ENCODE results near the gene TAMALIN.

The TAMALIN gene

GRCh38 chr12:52042706-52043385 is 36.1 kb downstream of the TAMALIN start:
- DNase-seq (ENCODE audit: low read depth) = no peak
- H3K9me3 ChIP-seq (ENCODE audit: control insufficient read depth, low read length) = no peaks in the 10 kb centered on the region
- H3K9ac ChIP-seq (ENCODE audit: low read length) = no peak overlapping the region
- H3K36me3 ChIP-seq (ENCODE audit: control insufficient read depth, insufficient read depth, low read length, severe bottlenecking) = no peaks in the 10 kb centered on the region
- peaks cover 30% of the 10 kb centered on the region for H3K4me1 ChIP-seq (ENCODE audit: control insufficient read depth, insufficient read depth, low read length)
- H3K4me3 ChIP-seq (ENCODE audit: low read length) = no peak overlapping the region
- no peaks in the 10 kb centered on the region for H3K27me3 ChIP-seq (replicated peaks; ENCODE audit: control insufficient read depth, insufficient read depth, low read length)

- Histone ChIP-seq H3K27me3 (replicated peaks; ENCODE audit: control insufficient read depth, insufficient read depth, low read length) (no peaks in the 10 kb centered on the region), H3K4me3 (ENCODE audit: low read length) (no peak overlapping the region), H3K9ac (ENCODE audit: low read length) (peak overlapping the region; percentile 58), H3K4me1 (ENCODE audit: control insufficient read depth, insufficient read depth, low read length) (peaks cover 30% of the 10 kb centered on the region), H3K9me3 (ENCODE audit: control insufficient read depth, low read length) (no peaks in the 10 kb centered on the region), H3K36me3 (ENCODE audit: control insufficient read depth, insufficient read depth, low read length, severe bottlenecking) (no peaks in the 10 kb centered on the region)
- DNase-seq (ENCODE audit: low read depth) = no peak
Observed at GRCh38 chr12:52043386-52044212, 36.9 kb downstream of the TAMALIN start.

- Histone ChIP-seq H3K9ac (ENCODE audit: low read length) (peak overlapping the region; percentile 58), H3K27me3 (replicated peaks; ENCODE audit: control insufficient read depth, insufficient read depth, low read length) (no peaks in the 10 kb centered on the region), H3K4me3 (ENCODE audit: low read length) (no peak overlapping the region), H3K9me3 (ENCODE audit: control insufficient read depth, low read length) (no peaks in the 10 kb centered on the region), H3K36me3 (ENCODE audit: control insufficient read depth, insufficient read depth, low read length, severe bottlenecking) (no peaks in the 10 kb centered on the region), H3K4me1 (ENCODE audit: control insufficient read depth, insufficient read depth, low read length) (peaks cover 30% of the 10 kb centered on the region)
- DNase-seq (ENCODE audit: low read depth) = peak; percentile 80
Observed at GRCh38 chr12:52044292-52044983, 37.7 kb downstream of the TAMALIN start.

- no peak for DNase-seq (ENCODE audit: low read depth)
- Histone ChIP-seq H3K36me3 (ENCODE audit: control insufficient read depth, insufficient read depth, low read length, severe bottlenecking) (no peaks in the 10 kb centered on the region), H3K4me3 (ENCODE audit: low read length) (no peak overlapping the region), H3K9me3 (ENCODE audit: control insufficient read depth, low read length) (no peaks in the 10 kb centered on the region), H3K27me3 (replicated peaks; ENCODE audit: control insufficient read depth, insufficient read depth, low read length) (no peaks in the 10 kb centered on the region), H3K4me1 (ENCODE audit: control insufficient read depth, insufficient read depth, low read length) (peaks cover 37% of the 10 kb centered on the region), H3K9ac (ENCODE audit: low read length) (peak overlapping the region; percentile 48)
Observed at GRCh38 chr12:52045794-52046199, 39.1 kb downstream of the TAMALIN start.

- Histone ChIP-seq H3K9me3 (ENCODE audit: control insufficient read depth, low read length) (no peaks in the 10 kb centered on the region), H3K4me1 (ENCODE audit: control insufficient read depth, insufficient read depth, low read length) (peaks cover 42% of the 10 kb centered on the region), H3K9ac (ENCODE audit: low read length) (no peak overlapping the region), H3K4me3 (ENCODE audit: low read length) (no peak overlapping the region), H3K36me3 (ENCODE audit: control insufficient read depth, insufficient read depth, low read length, severe bottlenecking) (no peaks in the 10 kb centered on the region), H3K27me3 (replicated peaks; ENCODE audit: control insufficient read depth, insufficient read depth, low read length) (no peaks in the 10 kb centered on the region)
- DNase-seq (ENCODE audit: low read depth) = no peak
Observed at GRCh38 chr12:52046859-52047258, 40.1 kb downstream of the TAMALIN start.

- no peak for DNase-seq (ENCODE audit: low read depth)
- H3K9ac ChIP-seq (ENCODE audit: low read length) = no peak overlapping the region
- H3K4me1 ChIP-seq (ENCODE audit: control insufficient read depth, insufficient read depth, low read length) = peaks cover 37% of the 10 kb centered on the region
- no peaks in the 10 kb centered on the region for H3K36me3 ChIP-seq (ENCODE audit: control insufficient read depth, insufficient read depth, low read length, severe bottlenecking)
- no peaks in the 10 kb centered on the region for H3K9me3 ChIP-seq (ENCODE audit: control insufficient read depth, low read length)
- H3K4me3 ChIP-seq (ENCODE audit: low read length) = no peak overlapping the region
- no peaks in the 10 kb centered on the region for H3K27me3 ChIP-seq (replicated peaks; ENCODE audit: control insufficient read depth, insufficient read depth, low read length)
Observed at GRCh38 chr12:52049286-52049685, 42.5 kb downstream of the TAMALIN start.

GRCh38 chr12:52049688-52050087 is 42.9 kb downstream of the TAMALIN start:
- Histone ChIP-seq H3K9me3 (ENCODE audit: control insufficient read depth, low read length) (no peaks in the 10 kb centered on the region), H3K27me3 (replicated peaks; ENCODE audit: control insufficient read depth, insufficient read depth, low read length) (no peaks in the 10 kb centered on the region), H3K4me1 (ENCODE audit: control insufficient read depth, insufficient read depth, low read length) (peaks cover 33% of the 10 kb centered on the region), H3K9ac (ENCODE audit: low read length) (no peak overlapping the region), H3K4me3 (ENCODE audit: low read length) (no peak overlapping the region), H3K36me3 (ENCODE audit: control insufficient read depth, insufficient read depth, low read length, severe bottlenecking) (no peaks in the 10 kb centered on the region)
- DNase-seq (ENCODE audit: low read depth) = no peak

- peak overlapping the region; percentile 85 for H3K9ac ChIP-seq (ENCODE audit: low read length)
- no peak for DNase-seq (ENCODE audit: low read depth)
- no peaks in the 10 kb centered on the region for H3K27me3 ChIP-seq (replicated peaks; ENCODE audit: control insufficient read depth, insufficient read depth, low read length)
- peaks cover 28% of the 10 kb centered on the region for H3K4me1 ChIP-seq (ENCODE audit: control insufficient read depth, insufficient read depth, low read length)
- H3K36me3 ChIP-seq (ENCODE audit: control insufficient read depth, insufficient read depth, low read length, severe bottlenecking) = no peaks in the 10 kb centered on the region
- H3K9me3 ChIP-seq (ENCODE audit: control insufficient read depth, low read length) = no peaks in the 10 kb centered on the region
- H3K4me3 ChIP-seq (ENCODE audit: low read length) = peak overlapping the region; percentile 81
Observed at GRCh38 chr12:52050116-52050757, 43.5 kb downstream of the TAMALIN start.

- no peaks in the 10 kb centered on the region for H3K9me3 ChIP-seq (ENCODE audit: control insufficient read depth, low read length)
- peaks cover 21% of the 10 kb centered on the region for H3K4me1 ChIP-seq (ENCODE audit: control insufficient read depth, insufficient read depth, low read length)
- peak within 1 kb of the TSS; percentile 81 for H3K4me3 ChIP-seq (ENCODE audit: low read length)
- H3K9ac ChIP-seq (ENCODE audit: low read length) = peak within 1 kb of the TSS; percentile 85
- no peaks in the 10 kb centered on the region for H3K36me3 ChIP-seq (ENCODE audit: control insufficient read depth, insufficient read depth, low read length, severe bottlenecking)
- H3K27me3 ChIP-seq (replicated peaks; ENCODE audit: control insufficient read depth, insufficient read depth, low read length) = no peaks in the 10 kb centered on the region
- peak; percentile 98 for DNase-seq (ENCODE audit: low read depth)
Observed at GRCh38 chr12:52050758-52051541, 44.2 kb downstream of the TAMALIN start, which contains the start of gene NR4A1. Gene NR4A1 (plus strand): TSS chr12:52051442. CDS start chr12:52054329, 2,887 bp downstream.

GRCh38 chr12:52052468-52053186 is 45.9 kb downstream of the TAMALIN start:
- DNase-seq (ENCODE audit: low read depth) = no peak
- no peak overlapping the region for H3K4me3 ChIP-seq (ENCODE audit: low read length)
- H3K9ac ChIP-seq (ENCODE audit: low read length) = no peak overlapping the region
- H3K27me3 ChIP-seq (replicated peaks; ENCODE audit: control insufficient read depth, insufficient read depth, low read length) = no peaks in the 10 kb centered on the region
- H3K9me3 ChIP-seq (ENCODE audit: control insufficient read depth, low read length) = no peaks in the 10 kb centered on the region
- H3K36me3 ChIP-seq (ENCODE audit: control insufficient read depth, insufficient read depth, low read length, severe bottlenecking) = no peaks in the 10 kb centered on the region
- peaks cover 22% of the 10 kb centered on the region for H3K4me1 ChIP-seq (ENCODE audit: control insufficient read depth, insufficient read depth, low read length)
